ENCODE data around the gene MAD1L1. TPM values are rescaled to one million over a fixed set of nuclear protein-coding genes. Genes with fewer than 3 reads are reported as not detected.

Gene MAD1L1
- total and polyA plus RNA-seq, 2 of the 4 experiments (the other 2 are of a cell fraction): 29.0 to 40.9 TPM

GRCh38 chr7:2169923-2170575 is 62.7 kb downstream of the MAD1L1 start:
- Histone ChIP-seq H3K27ac (ENCODE audit: insufficient read depth, low read length) (no peak overlapping the region), H4K91ac (ENCODE audit: insufficient read depth, low read depth, low read length) (no peak overlapping the region), H3K23ac (ENCODE audit: low read depth, low read length) (no peak overlapping the region), H2AK9ac (replicated peaks; ENCODE audit: low read depth, low read length, poor library complexity) (peak overlapping the region; percentile 55), H2BK20ac (ENCODE audit: low read depth, low read length) (no peak overlapping the region; the same call in 1 of the 2 replicates), H2BK5ac (ENCODE audit: low read depth, low read length, poor library complexity, severe bottlenecking) (peak overlapping the region; percentile 14), H3K9me3 (ENCODE audit: control insufficient read depth, insufficient read depth, low read length) (no peaks in the 10 kb centered on the region), H3K79me1 (ENCODE audit: low read depth in 1 of 2, low read length in 2 of 2) (peaks cover 13 to 45% of the 10 kb centered on the region in 2 experiments), H4K20me1 (ENCODE audit: insufficient read depth, low read length) (peaks cover 54% of the 10 kb centered on the region), H3K4me1 (ENCODE audit: control insufficient read depth, insufficient read depth, low read length) (peaks cover 20% of the 10 kb centered on the region), H2BK15ac (ENCODE audit: low read depth, low read length) (no peak overlapping the region), H3K27me3 (ENCODE audit: control insufficient read depth, insufficient read depth, low read length) (peaks cover 4% of the 10 kb centered on the region; the same call in 1 of the 2 replicates), H3K4me3 (ENCODE audit: insufficient read depth, low read depth, low read length) (no peak overlapping the region), H4K8ac (ENCODE audit: low read depth in 2 of 2, low read length in 2 of 2) (peak overlapping the region in 1 of 2 experiments; percentile 40; a peak in 1 of 4 replicates), H3K14ac (replicated peaks; ENCODE audit: low read depth, low read length) (peak overlapping the region; percentile 79), H3K4ac (ENCODE audit: low read depth, low read length) (peak overlapping the region; percentile 55), H3K18ac (ENCODE audit: low read depth, low read length) (no peak overlapping the region), H2AFZ (replicated peaks; ENCODE audit: low read length, poor library complexity) (no peak overlapping the region), H4K5ac (ENCODE audit: low read depth, low read length) (0 out of 2 replicates have a peak overlapping the region, but pooled peaks have one; percentile 34), H2AK5ac (ENCODE audit: low read depth, low read length) (peak overlapping the region; percentile 64; the same call in 1 of the 2 replicates), H3K4me2 (ENCODE audit: low read depth, low read length) (no peak overlapping the region), H3K36me3 (ENCODE audit: control insufficient read depth, insufficient read depth, low read length) (peaks cover 10% of the 10 kb centered on the region; the same call in 1 of the 2 replicates), H3K9ac (ENCODE audit: low read depth, low read length) (no peak overlapping the region), H2BK120ac (ENCODE audit: low read depth, low read length) (peak overlapping the region; percentile 60), H3K9me1 (ENCODE audit: insufficient read depth, low read length) (peaks cover 35% of the 10 kb centered on the region), H3K56ac (ENCODE audit: extremely low read depth, insufficient read depth, low read length) (no peak overlapping the region)
- ChIA-PET POLR2A (ENCODE audit: unreplicated experiment) (no interaction called here), CTCF (no interaction called here)
- ATAC-seq (ENCODE audit: low read depth) (no peak), DNase-seq (no peak)
- in situ Hi-C loops (cut with MboI; ENCODE audit: low sequenced_read_pairs) (no loop called here), dilution Hi-C loops (cut with HindIII; ENCODE audit: low sequenced_read_pairs, unreplicated experiment) (no loop called here), intact Hi-C loops (cut with micrococcal nuclease) (loop anchor here (5.0 kb wide), 1 partner anchor 58 kb away; no protein-coding TSS in a partner anchor)
- no TSS peak for BruUV-seq (replicated peaks)
- WGBS, 2 experiments (ENCODE audit: extremely low coverage in 2 of 2, insufficient read length in 1 of 2): 79% methylated on average over 12 of the region's 17 CpGs; no CpG with 5 or more reads in 1 of the 2 experiments
- no peak for TF ChIP-seq CEBPB (IDR thresholded peaks at IDR 0.05; ENCODE audit: low read depth, low read length)
- TF ChIP-seq SMC3 (IDR thresholded peaks at IDR 0.05; ENCODE audit: low read depth, low read length): no peak
- TF ChIP-seq CHD1 (IDR thresholded peaks at IDR 0.05; ENCODE audit: low read depth, low read length): no peak
- TF ChIP-seq RAD21 (IDR thresholded peaks at IDR 0.05; ENCODE audit: low read length): no peak
- TF ChIP-seq CTCF (conservative IDR thresholded peaks at IDR 0.05; ENCODE audit: low read depth, low read length): no peak
- no peak for TF ChIP-seq BHLHE40 (IDR thresholded peaks at IDR 0.05; ENCODE audit: low read depth, low read length)
- TF ChIP-seq MAFK (IDR thresholded peaks at IDR 0.05; ENCODE audit: low read depth, low read length): no peak
- no peak for TF ChIP-seq ELK1 (IDR thresholded peaks at IDR 0.05; ENCODE audit: borderline replicate concordance, low read depth, low read length)
- no peak for TF ChIP-seq RFX5 (IDR thresholded peaks at IDR 0.05; ENCODE audit: low read depth, low read length)
- TF ChIP-seq NFE2L2 (IDR thresholded peaks at IDR 0.05; ENCODE audit: low read depth, low read length): no peak
- no peak for TF ChIP-seq RCOR1 (IDR thresholded peaks at IDR 0.05; ENCODE audit: insufficient replicate concordance, low read length)
- no peak for TF ChIP-seq MXI1 (IDR thresholded peaks at IDR 0.05; ENCODE audit: borderline replicate concordance, low read depth, low read length)
- TF ChIP-seq USF2 (IDR thresholded peaks at IDR 0.05; ENCODE audit: low read depth, low read length): no peak
- TF ChIP-seq POLR2A (IDR thresholded peaks at IDR 0.05; ENCODE audit: low read depth, low read length): no peak
